ENCODE results near the gene CNPY2. TPM values are rescaled to one million over a fixed set of nuclear protein-coding genes. Genes with fewer than 3 reads are reported as not detected.

CNPY2 gene
- total and polyA plus RNA-seq, 2 of the 13 experiments (the other 11 are each of a cell fraction or from before 2014, with no cell fraction given), result 285 to 356 TPM

- 0 out of 4 replicates have a peak, but pooled peaks of 1 of the 2 experiments have one; percentile 15 for TF ChIP-seq EP300 (IDR thresholded peaks at IDR 0.05; ENCODE audit: low read depth in 2 of 2, low read length in 2 of 2)
- TF ChIP-seq EP300 (CRISPR knock-in tag; IDR thresholded peaks at IDR 0.05; ENCODE audit: borderline replicate concordance), result no peak
- TF ChIP-seq ZNF441 (CRISPR knock-in tag; IDR thresholded peaks at IDR 0.05; ENCODE audit: borderline replicate concordance), result no peak
- no peak for TF ChIP-seq SETDB1 (CRISPR knock-in tag; IDR thresholded peaks at IDR 0.05; ENCODE audit: borderline replicate concordance)
- TF ChIP-seq, protein P1, sequence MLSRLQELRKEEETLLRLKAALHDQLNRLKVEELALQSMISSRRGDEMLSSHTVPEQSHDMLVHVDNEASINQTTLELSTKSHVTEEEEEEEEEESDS (CRISPR knock-in tag; IDR thresholded peaks at IDR 0.05; ENCODE audit: borderline replicate concordance), result no peak
- TF ChIP-seq ZNF674 (CRISPR knock-in tag; IDR thresholded peaks at IDR 0.05; ENCODE audit: low read depth), result no peak
- no peak for TF ChIP-seq CHCHD3 (CRISPR knock-in tag; IDR thresholded peaks at IDR 0.05)
- peak; percentile 98 for TF ChIP-seq RXRA (CRISPR knock-in tag; IDR thresholded peaks at IDR 0.05)
- TF ChIP-seq TBL1XR1 (IDR thresholded peaks at IDR 0.05; ENCODE audit: borderline replicate concordance, low read length, partially characterized antibody), result peak; percentile 16
- no peak for TF ChIP-seq SMAD3 (CRISPR knock-in tag; IDR thresholded peaks at IDR 0.05)
- no peak for TF ChIP-seq SMARCC2 (IDR thresholded peaks at IDR 0.05)
- no peak for TF ChIP-seq SNAPC4 (CRISPR knock-in tag; IDR thresholded peaks at IDR 0.05)
- peak; percentile 81 for TF ChIP-seq TFE3 (CRISPR knock-in tag; IDR thresholded peaks at IDR 0.05)
- TF ChIP-seq ZNF407 (CRISPR knock-in tag; IDR thresholded peaks at IDR 0.05; ENCODE audit: not compliant biosample characterization), result no peak
Observed at GRCh38 chr12:56267443-56268071, 48.2 kb downstream of the CNPY2 start (continued).

All from HepG2 (cell line).